Loucy (cell line): Measurements from ENCODE around the gene PACRG.

ENCODE experiments used
- CTCF ChIP-seq: fragments of 200-600 bp; sonication (generic); conservative IDR thresholded peaks from 2 replicates; pipeline ENCODE4 v1.5.1; 2014; ENCODE audit warnings: mild to moderate bottlenecking, antibody characterized with exemption, low read length
- EZH2phosphoT487 ChIP-seq: fragments of 200-600 bp; IDR thresholded peaks from 2 replicates; pipeline ENCODE4 v1.6.1; 2018; ENCODE audit warnings: antibody characterized with exemption, mild to moderate bottlenecking, moderate library complexity, borderline replicate concordance

DNA sequence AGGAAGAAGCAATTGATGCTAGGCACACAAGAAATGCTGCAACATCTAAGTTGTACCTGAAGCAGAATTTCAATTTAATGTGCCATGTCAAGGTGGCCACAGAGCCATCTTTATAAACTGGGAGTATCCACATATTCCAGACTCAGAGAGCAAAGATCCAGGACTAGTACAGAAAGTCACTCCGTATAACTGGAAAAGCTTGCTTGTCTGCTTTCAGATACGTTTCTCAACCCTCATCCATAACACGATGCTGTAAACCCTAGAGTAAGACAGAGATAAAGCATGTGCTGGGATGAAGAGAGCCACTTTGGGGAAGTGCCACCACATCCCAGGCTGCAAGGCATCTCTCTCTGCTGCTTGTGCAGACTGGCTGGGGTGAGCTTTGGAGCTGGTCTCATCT, 134.7 kb downstream of the PACRG start:
- TF ChIP-seq CTCF (no peak), EZH2phosphoT487 (no peak)
